ENCODE results near the gene LRRC59. TPM values are rescaled to one million over a fixed set of nuclear protein-coding genes. Genes with fewer than 3 reads are reported as not detected.

LRRC59 gene
- total and polyA plus RNA-seq, 2 of the 13 experiments (the other 11 are each of a cell fraction or from before 2014, with no cell fraction given): 87.3 to 222 TPM

GRCh38 chr17:50424996-50425681, 27.8 kb upstream of the LRRC59 start (continued):
- TF ChIP-seq ZFP91 (CRISPR knock-in tag; IDR thresholded peaks at IDR 0.05; ENCODE audit: borderline replicate concordance) (peak; percentile 66; the same call in 1 of the 2 replicates), ZNF17 (CRISPR knock-in tag; IDR thresholded peaks at IDR 0.05) (no peak), MTA3 (CRISPR knock-in tag; IDR thresholded peaks at IDR 0.05) (no peak), GTF2F1 (IDR thresholded peaks at IDR 0.05; ENCODE audit: low read length) (no peak), KAT2B (IDR thresholded peaks at IDR 0.05; ENCODE audit: borderline replicate concordance, low read depth, low read length) (no peak), ZNF296 (CRISPR knock-in tag; conservative IDR thresholded peaks at IDR 0.05) (no peak), BCL3 (CRISPR knock-in tag; IDR thresholded peaks at IDR 0.05) (no peak), PAF1 (CRISPR knock-in tag; IDR thresholded peaks at IDR 0.05) (no peak), ARHGAP35 (CRISPR knock-in tag; IDR thresholded peaks at IDR 0.05; ENCODE audit: borderline replicate concordance) (no peak), TOE1 (CRISPR knock-in tag; IDR thresholded peaks at IDR 0.05) (no peak), ZNF800 (CRISPR knock-in tag; IDR thresholded peaks at IDR 0.05) (no peak; the same call in 1 of the 2 replicates), ZNF572 (CRISPR knock-in tag; IDR thresholded peaks at IDR 0.05) (0 out of 2 replicates have a peak, but pooled peaks have one; percentile 24), NR0B2 (CRISPR knock-in tag; IDR thresholded peaks at IDR 0.05) (no peak), KLF13 (CRISPR knock-in tag; IDR thresholded peaks at IDR 0.05) (peak; percentile 83; the same call in 1 of the 2 replicates), TRIM22 (IDR thresholded peaks at IDR 0.05) (no peak), ZZZ3 (CRISPR knock-in tag; IDR thresholded peaks at IDR 0.05; ENCODE audit: borderline replicate concordance) (no peak), ZFP41 (CRISPR knock-in tag; IDR thresholded peaks at IDR 0.05; ENCODE audit: borderline replicate concordance) (no peak; the same call in 1 of the 2 replicates), ZNF501 (CRISPR knock-in tag; IDR thresholded peaks at IDR 0.05) (peak; percentile 45; the same call in 1 of the 2 replicates), ZNF75D (CRISPR knock-in tag; IDR thresholded peaks at IDR 0.05; ENCODE audit: borderline replicate concordance) (no peak), MYPOP (CRISPR knock-in tag; IDR thresholded peaks at IDR 0.05) (no peak), GPN1 (CRISPR knock-in tag; IDR thresholded peaks at IDR 0.05; ENCODE audit: borderline replicate concordance) (no peak), ATF7 (IDR thresholded peaks at IDR 0.05) (no peak), ATF7 (CRISPR knock-in tag; IDR thresholded peaks at IDR 0.05) (no peak)

Data from HepG2 (cell line).